ENCODE data around the gene NPPA.

The NPPA gene

DNA sequence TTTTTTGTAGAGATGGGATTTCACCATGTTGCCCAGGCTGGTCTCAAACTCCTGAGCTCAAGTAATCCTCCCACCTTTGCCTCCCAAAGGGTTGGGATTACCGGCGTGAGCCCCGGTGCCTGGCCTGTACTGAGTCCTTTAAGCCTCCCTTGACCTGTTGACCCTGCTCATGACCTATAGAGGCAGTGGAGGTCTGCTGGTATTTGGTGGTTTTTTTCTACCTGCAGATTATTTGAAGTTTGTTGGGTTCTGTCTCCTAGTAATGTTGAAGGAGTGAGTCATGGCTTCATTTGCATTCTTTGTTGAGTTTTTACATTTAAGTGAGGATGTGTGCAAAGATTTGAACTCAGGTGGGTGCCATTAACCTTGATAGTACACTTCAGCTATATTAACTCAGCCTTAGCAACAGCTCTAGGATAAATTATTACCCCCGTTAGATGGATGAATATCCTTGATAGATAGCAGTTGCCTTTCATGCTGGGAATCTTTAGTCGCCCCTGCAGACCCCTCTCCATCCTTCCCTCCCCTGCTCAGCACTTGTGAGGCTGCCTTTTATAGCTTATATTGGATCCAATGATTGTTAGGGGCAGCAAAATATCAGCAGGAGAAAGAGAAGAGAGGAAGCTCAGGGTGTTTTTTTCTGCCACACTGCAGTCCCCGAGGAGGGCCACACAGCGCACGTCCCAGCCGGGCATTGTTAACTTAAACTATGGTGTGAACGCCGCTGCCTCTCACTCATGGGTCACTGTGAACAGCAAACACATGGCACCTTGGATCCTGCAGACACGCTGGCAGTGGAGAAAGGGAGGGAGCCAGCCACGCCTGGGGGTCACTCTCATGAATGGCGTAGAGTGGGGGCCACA lies 26.0 kb upstream of the NPPA start:
- DNase-seq = no peak

- DNase-seq = no peak
Observed at GRCh38 chr1:11872545-11872944, 25.0 kb upstream of the NPPA start.

DNA sequence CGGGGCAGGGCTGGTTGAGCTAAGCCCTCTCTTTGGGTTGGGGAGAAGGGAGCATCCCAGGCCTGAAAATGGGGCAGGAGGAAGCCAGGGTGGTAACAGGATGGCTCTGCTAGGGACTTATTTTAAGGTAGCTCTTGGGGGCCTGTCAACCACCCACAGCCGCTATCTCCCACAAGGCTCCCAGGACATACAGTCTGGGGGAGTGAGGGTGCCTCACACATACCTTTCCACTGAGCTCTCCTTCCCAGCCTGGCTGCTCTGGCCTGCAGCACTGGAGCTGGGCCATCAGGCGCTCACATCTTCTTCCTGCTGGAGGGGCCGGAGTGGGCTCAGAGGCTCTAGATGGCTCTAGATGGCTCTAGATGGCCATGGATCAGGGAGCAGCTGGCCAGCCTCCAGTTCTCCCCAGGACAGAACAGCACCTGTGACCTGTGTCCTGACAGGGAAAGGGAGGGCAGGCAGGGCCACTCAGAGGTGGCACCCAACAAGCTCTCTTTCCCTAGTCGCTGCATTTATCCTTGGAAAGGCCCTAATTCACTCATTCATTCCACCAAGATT lies 22.1 kb upstream of the NPPA start:
- DNase-seq = no peak

DNA sequence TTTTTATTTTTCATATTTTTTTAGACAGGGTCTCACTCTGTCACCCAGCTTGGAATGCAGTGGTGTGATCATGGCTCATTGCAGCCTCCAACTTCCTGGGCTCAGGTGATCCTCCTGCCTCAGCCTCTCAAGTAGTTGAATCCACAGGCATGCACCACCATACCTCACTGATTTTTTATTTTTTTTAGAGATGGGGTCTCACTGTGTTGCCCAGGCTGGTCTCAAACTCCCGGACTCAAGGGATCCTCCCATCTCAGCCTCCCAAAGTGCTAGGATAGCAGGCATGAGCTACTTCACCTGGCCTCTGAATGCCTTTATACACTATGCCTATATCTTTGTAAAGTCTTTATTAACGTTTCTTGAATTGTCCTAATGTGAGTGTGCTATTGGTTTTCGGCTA lies 21.5 kb upstream of the NPPA start:
- no peak for DNase-seq

GRCh38 chr1:11868331-11868980 lies 20.9 kb upstream of the NPPA start:
- no peak for DNase-seq

- no peak for DNase-seq
Observed at GRCh38 chr1:11862890-11863289, 15.3 kb upstream of the NPPA start.

DNA sequence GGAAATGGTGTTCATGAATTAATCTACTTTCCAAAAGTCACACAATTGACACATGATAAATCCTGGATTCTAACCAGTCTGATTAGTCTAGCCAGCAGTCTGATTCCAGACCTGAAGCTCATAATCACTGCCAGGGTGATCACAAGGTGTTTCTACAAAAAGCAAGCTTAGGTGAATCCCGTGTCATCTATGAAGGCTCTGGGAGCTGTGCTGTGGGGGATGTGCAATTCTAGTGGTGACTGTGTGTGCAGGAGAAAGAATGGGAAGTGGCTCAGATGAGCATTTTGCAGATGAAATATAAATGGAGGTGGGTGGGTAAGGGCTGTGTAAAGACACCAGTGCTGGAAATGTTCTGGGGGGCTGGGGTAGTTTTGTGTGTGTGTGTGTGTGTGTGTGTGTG lies 13.0 kb upstream of the NPPA start:
- DNase-seq = no peak

GRCh38 chr1:11860083-11860482 lies 12.5 kb upstream of the NPPA start:
- no peak for DNase-seq

DNA sequence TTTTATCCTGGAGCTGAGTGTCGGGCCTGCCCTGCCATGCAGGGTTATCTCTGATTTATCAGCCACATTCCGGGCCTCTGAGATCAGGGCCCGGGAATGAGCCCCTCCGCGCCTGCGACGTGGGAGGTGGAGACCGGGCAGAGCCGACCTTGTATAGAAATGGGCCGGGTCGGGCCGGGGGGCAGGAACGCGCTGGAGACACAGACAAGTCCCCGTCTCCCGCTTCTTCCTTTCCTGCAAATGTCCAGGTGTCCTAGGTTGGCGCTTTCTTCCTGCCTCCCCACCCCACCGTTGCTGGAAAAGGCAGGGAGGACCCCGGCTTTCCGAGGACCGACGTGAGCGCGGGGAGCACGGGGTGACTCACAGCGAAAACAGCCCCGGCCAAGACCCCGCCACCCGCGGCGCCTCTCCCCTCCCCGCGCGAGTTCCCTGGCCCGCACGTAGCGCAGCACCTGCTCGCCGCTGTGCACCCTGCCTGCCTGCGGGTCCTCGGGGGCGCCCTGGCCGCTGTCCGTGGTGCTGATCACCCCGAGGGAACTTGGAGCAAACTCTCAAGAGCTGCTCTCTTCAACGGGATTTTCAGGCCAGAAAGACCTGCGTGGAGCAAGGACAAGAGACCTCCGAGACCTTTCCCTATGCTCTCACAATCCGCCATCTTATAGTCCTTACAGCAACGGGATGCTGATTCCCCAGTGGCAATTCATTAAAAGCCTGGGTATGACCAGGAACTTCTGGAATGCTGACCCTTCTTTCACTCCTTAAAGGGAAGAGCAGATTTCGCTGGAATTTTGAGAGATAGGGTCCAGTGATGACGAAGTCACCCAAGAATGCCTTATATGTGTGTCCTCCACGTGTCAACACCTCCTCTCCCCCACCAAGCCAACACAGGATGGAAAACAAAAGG lies 11.6 kb upstream of the NPPA start:
- DNase-seq = peak; percentile 50

DNA sequence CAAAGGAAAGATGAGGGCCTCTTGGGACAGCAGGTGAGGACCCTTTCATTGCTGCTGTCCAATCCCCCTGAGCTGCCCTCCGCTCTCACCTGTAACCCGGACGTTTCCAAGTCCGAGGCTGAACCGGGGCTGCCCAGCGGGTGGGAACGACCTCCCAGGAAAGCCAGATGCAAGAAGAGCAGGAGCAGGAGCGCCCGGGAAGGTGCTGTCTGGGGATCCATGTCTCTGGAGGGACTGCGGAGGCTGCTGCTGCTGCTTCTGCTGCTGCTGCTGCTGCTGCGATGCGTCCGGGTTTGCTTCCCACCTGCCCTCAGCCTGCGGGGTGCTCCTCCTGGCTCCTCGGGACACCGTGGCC lies 11.0 kb upstream of the NPPA start, which contains the start of gene NPPB:
NPPB (minus strand) TSS at position 333 of the 355 bp plus-strand sequence; CDS start at position 221, 112 bp downstream.
- DNase-seq = no peak

- DNase-seq = no peak
Observed at GRCh38 chr1:11858158-11858557, 10.6 kb upstream of the NPPA start.

DNA sequence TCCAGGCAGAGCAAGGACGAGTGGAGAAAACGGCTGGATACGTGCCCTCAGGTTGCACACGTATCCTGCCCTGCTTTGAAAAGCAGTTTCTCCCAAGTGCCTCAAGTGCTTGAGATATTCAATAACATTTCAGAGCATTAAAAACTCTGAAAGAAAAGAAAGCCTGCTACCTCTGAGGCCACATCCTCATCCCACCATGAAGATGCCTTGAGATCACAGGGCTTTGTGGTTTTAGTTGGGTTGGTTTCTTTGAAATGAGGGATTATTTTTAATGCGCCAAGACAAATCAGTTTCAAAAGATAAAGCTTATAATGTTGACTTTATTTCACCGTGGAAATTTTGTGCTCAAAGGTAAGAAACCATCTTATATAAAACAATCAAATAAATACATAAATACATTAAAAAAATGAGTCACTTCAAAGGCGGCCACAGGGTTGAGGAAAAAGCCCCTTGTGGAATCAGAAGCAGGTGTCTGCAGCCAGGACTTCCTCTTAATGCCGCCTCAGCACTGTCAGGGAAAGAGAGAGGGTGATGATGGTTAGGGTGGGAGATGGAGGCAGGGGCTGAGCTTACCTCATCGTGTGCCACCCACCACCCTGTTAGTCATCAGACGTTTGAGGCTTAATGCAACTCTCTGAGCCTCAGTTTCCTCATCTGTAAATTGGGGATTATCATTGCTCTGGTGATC lies 9.7 kb upstream of the NPPA start:
- DNase-seq = no peak

DNA sequence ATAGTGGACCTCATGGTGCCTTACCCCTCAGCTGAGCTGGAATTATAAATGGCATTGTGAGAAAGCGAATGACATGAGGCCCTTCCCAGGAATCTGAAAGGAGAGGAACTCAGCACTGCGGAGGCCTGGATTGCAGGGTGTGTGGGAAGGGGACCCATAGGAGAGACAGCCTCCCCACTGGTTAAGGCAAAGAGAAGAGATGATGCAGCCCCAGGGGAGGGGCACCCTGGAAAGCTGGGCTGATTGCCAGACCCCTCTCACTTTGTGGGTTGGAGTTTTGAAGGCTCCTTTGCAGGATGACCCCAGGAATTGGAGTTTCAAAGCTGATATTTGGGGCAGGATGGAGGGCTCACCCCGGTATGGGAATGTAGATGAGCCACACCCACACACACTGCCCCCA lies 9.1 kb upstream of the NPPA start:
- DNase-seq = no peak

GRCh38 chr1:11855430-11855829 lies 7.8 kb upstream of the NPPA start:
- DNase-seq = peak; percentile 35

- DNase-seq = no peak
Observed at GRCh38 chr1:11854519-11854918, 6.9 kb upstream of the NPPA start.

DNA sequence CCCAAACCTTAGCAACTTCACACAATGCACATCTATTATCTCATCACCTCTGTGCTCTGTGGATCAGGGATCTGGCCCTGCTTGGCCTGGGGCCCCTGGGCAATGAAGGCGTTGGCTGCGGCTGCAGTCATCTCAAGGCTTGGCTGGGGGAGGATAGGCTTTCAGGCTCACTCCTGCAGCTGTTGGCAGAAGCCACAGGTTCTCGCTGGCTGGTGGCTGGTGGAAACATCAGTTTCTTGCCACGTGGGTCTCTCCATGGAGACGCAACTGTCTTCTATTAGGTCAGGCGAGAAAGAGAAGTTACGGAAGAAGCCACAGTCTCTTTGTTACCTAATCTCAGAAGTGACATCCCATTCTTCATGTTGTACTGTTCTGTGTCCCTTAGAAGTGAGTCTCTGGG lies 3.6 kb upstream of the NPPA start:
- DNase-seq = no peak

GRCh38 chr1:11850156-11850555 lies 2.6 kb upstream of the NPPA start:
- no peak for DNase-seq

GRCh38 chr1:11848373-11848700 lies 754 bp upstream of the NPPA start:
- DNase-seq = no peak

DNA sequence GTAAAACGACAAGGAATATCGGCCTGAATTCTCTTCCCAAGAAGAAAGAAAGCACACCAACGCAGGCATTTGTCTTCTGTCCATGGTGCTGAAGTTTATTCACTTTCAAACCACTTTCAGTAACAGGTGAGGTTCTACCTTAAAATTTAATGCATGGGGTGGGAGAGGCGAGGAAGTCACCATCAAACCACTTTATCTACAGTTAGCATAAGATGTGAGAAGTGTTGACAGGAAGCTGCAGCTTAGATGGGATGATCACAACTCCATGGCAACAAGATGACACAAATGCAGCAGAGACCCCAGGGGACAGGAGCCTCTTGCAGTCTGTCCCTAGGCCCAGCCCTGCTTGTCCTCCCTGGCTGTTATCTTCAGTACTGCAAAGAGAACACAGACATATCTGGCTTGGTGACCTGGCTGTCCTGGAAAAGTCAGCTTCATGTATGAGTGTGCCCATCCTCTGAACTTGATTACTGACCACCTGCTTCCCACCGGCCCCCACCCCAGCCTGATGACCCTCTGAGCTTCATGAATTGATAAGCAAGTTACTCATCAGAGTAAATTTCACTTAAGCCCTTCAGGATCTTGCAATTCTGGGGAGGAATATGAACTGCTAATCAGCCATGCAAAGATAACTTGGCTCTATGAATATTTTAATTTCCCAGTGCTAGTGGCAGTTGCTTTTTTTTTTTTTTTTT lies 1.8 kb downstream of the NPPA start:
- DNase-seq = no peak

- no peak for DNase-seq
Observed at GRCh38 chr1:11842154-11843041, 5.2 kb downstream of the NPPA start.

Measured in activated CD4-positive, alpha-beta T cell treated with anti-CD3 and anti-CD28 coated beads, Interleukin-2, amount 50 U/mL, for 16 hours (primary cell).